NK-92 (cell line): ENCODE measurements around the gene SLC16A12.
"Not testable (repeated sequence)": the region's sequence is repeated elsewhere in the genome, so short reads cannot be mapped to it uniquely, and the experiment has no call there.

Source experiments
- DNase-seq: peaks from one replicate; lab custom pipeline; 2025; ENCODE audit not compliant: unreplicated experiment; lab: John Stamatoyannopoulos, UW

The SLC16A12 gene

GRCh38 chr10:89474452-89474851 is 60.9 kb downstream of the SLC16A12 start:
- DNase-seq = no peak

GRCh38 chr10:89471110-89471809 is 64.1 kb downstream of the SLC16A12 start:
- DNase-seq = no peak

DNA sequence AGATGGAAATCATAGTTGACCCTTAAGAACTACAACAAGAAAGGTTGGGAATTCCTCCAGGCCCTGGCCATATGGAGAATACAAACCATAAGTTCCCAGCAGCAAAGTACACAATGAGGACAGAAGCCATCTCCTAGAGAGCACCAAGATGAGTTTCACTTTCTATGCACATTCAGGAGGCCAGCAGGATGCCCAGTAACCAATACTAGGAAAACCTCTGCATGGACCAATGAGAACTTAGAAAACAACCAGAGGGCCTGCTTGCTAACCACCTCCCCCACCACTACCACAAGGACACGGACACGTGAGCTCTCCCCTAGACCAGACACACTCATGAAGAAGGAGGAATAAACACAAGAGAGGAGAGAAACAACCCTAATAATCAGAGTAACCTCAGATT is 64.8 kb downstream of the SLC16A12 start:
- DNase-seq = no peak

DNA sequence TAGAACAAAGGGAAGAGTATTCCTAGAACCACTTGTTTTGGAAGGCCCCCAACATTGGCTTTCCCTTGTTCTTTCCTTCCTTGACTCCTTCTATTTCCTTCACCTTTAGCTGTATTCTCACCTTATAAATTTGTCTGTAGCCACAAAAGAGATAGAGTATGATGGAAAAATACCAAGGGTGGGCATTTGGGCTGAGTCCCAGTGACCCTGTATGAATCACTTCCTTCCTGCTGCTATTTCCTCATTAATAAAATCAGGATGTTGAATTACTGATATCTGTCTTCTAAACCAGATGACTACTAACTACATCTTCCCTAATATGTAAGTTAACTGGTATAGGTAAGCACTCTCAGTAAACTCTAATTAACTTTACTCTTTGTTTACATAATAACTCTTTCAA is 65.9 kb downstream of the SLC16A12 start:
- no peak for DNase-seq

DNA sequence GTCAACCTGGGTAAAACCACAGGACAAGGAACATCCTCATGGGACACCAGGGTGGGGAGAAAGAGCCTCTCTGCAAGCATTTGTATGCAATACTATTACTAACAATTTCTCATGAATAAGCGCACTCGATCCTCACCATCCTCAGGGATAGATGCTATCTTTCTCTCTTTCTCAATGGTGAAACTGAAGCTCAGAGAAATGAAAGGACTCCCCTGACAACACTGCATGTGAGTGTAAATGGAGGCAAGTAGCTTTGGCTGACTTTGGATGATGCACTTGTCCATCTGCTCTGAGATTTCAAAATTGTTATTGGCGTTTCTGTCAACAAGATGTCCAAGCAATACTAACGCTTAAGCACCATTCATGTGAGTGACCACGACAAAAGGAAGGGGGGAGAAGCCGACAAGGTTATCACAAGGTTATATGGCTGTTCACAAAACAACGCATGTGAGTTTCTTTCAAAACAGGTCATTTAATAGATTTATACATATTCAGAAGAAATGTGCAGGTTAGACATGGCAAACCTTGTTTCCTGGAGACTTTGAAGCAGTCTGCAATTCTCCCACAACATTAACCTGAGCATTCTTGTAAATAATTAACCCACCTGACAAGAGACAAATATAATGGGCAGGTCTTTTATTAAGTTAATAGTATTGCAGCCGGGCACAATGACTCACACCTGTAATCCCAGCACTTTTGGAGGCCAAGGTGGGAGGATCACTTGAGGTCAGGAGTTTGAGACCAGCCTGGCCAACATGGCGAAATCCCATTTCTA is 67.0 kb downstream of the SLC16A12 start:
- no peak for DNase-seq

- DNase-seq = no peak
These were observed 68.8 kb downstream of the SLC16A12 start for GRCh38 chr10:89466599-89467035.

GRCh38 chr10:89465196-89465595 is 70.2 kb downstream of the SLC16A12 start:
- DNase-seq = no peak

DNA sequence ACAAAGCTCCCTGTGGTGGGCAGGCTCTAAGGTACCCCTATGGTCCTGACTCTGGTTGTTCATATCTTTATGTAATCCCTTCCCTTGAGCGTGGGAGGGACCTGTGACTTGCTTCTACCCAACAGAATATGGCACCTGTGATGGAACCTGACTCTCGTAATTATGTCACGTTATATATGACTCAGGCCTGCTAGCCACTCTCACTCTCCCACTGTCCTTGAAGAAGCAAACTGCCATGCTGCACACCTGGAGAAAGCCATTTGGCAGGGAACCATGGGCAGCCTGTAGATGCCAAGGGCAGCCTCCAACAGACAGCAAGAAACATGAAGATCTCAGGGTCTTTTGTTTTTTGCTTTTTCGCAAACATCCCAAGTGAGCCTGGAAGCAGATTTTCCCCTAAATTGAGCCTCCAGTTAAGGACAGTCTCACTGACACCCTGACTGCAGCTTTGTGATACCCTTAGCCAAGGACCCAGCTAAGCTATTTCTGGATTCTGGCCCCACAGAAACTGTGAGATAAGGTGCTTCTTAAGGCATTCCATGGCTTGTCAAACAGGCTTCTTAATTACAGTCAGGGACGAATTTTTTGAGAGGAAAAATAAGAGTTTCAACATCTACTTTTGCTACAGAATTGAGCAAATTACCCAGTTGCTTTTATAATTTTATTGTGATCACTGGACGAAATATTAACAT is 71.4 kb downstream of the SLC16A12 start:
- no peak for DNase-seq

GRCh38 chr10:89458784-89459183 is 76.6 kb downstream of the SLC16A12 start:
- DNase-seq = no peak

DNA sequence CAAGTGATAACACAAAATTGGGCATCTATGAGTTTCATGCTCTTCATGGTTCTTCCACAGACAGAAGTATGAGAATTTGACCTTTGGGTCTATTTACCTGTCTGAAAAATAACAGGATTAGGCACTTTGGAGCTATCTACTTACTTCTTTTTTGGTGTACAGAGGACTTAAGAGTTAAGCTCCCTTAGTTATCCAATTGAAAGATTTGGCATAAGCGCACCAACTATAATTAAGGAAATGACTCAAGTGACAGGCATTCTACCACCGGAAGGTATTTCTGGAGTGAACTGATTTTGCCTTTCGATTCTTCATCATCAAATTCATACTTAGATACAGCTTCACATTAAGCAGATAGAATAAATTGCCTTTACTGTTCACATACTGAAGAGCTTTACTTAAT is 77.1 kb downstream of the SLC16A12 start:
- DNase-seq = no peak

DNA sequence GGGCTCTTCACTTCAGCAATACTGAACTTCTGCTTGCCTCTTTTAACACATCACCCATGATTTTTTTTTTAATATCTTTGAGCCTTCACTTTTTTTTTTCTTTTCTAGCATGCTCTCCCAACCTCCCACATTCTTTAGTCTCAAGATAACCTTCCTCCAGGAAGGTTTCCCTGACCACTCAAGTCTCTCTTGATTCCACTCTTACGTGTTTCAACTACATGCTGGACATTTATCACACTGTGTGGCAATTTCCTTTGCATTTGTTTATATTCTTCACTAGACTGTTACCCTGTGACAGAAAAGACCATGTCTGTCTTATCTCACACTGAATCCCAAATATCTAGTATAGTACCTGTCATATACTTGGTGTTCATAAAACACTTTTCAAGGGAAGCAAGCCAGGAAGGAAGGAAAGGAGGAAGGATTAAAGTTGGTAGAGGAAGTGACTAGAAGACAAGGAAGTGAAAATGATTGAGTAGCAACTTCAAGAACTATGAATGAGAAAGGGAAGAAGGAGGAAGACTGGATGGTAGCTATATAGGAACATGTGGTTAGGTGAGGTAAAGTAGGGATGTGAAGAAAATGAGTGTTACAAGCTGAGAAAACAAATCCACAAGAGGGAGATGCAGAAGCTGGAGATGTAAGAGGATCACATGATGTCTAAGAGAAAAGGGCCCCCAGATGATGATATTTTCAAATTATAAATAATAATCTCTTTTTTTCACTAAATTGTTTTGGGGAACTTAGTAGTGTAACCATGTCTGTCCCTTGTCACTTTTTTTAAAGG is 80.6 kb downstream of the SLC16A12 start:
- no peak for DNase-seq

- no peak for DNase-seq
These were observed 83.2 kb downstream of the SLC16A12 start for GRCh38 chr10:89452193-89452592.

DNA sequence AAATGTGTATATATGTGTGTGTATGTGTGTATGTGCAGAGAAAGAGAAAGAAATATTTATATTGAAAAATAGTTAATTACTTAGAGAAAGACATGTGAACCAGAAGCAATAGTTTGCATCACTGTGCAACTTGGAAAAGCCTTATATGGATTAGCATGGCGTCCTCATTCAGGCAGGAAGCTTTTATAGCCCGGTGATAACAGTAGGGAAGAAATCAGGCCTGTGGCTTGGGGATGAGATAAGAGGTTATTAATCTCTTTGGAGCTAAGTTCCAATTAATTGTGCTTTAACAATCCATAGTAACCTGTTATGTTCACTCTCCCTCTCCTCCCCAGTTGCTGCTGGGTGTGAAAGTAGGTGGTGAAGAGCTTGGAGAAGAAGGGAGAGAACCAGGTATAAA is 84.5 kb downstream of the SLC16A12 start:
- DNase-seq = no peak

- not testable (repeated sequence) for DNase-seq
These were observed 90.6 kb downstream of the SLC16A12 start for GRCh38 chr10:89444819-89445218.

- no peak for DNase-seq
These were observed 93.1 kb downstream of the SLC16A12 start for GRCh38 chr10:89442289-89442688.

- no peak for DNase-seq
These were observed 95.0 kb downstream of the SLC16A12 start for GRCh38 chr10:89440226-89441009.

- DNase-seq = no peak
These were observed 96.9 kb downstream of the SLC16A12 start for GRCh38 chr10:89438525-89438924.

- DNase-seq = no peak
These were observed 103.4 kb downstream of the SLC16A12 start for GRCh38 chr10:89431977-89432376.

DNA sequence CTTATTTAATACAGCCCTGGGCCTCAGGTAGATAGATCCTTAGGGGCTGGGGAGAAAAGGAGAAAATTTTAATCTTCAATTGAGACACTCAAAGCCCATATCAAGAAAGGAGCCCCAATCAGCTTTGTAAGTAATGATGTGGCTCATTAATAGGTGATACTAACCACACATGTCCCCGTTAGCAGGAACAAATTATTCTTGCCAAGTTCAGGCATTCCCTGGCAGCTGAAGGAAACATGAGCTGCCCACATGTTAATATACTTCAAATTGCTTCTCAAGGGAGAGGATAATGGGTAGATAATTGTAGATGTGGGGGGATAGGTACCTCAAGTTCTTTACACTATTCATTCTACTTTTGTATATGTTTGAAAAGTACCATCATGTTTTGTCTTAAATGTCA is 106.5 kb downstream of the SLC16A12 start:
- no peak for DNase-seq

- no peak for DNase-seq
These were observed 107.8 kb downstream of the SLC16A12 start for GRCh38 chr10:89427629-89428028.
